OCI-LY3 (cell line): ENCODE results near the gene TPK1.
"Not testable (repeated sequence)": the region's sequence is repeated elsewhere in the genome, so short reads cannot be mapped to it uniquely, and the experiment has no call there.

ENCODE experiments used
- H2AFZ ChIP-seq: fragments of 200-600, 300-600 bp; shearing (Covaris generic); 2 replicates; pipeline ENCODE4 v1.6.0; 2014; ENCODE audit warnings: antibody characterized with exemption, low read depth, low read length
- H3K27ac ChIP-seq: fragments of 200-600, 300-600 bp; sonication (generic); 2 replicates; pipeline ENCODE4 v1.5.1; 2014; ENCODE audit warnings: mild to moderate bottlenecking, low read length, moderate library complexity, mixed read lengths
- H3K27me3 ChIP-seq: fragments of 200-600, 300-600 bp; sonication (generic); 2 replicates; pipeline ENCODE4 v1.6.1; 2014; ENCODE audit warnings: low read depth, low read length, mixed read lengths
- H3K36me3 ChIP-seq: fragments of 200-600, 300-600 bp; sonication (generic); replicated peaks from 2 replicates; pipeline ENCODE3; 2014; ENCODE audit warnings: low read depth, low read length, mixed read lengths
- H3K4me1 ChIP-seq: fragments of 300-600, 200-600 bp; sonication (generic); 2 replicates; pipeline ENCODE4 v1.6.1; 2014; ENCODE audit warnings: low read length, mixed read lengths
- H3K4me2 ChIP-seq: fragments of 200-600, 300-600 bp; sonication (generic); 2 replicates; pipeline ENCODE4 v1.6.1; 2014; ENCODE audit warnings: low read length, mixed read lengths
- H3K4me3 ChIP-seq: fragments of 300-600, 200-600 bp; sonication (generic); 2 replicates; pipeline ENCODE4 v1.5.1; 2014; ENCODE audit warnings: antibody characterized with exemption, mild to moderate bottlenecking, low read length, moderate library complexity
- H3K79me2 ChIP-seq: fragments of 300-600, 200-600 bp; shearing (Covaris generic); 2 replicates; pipeline ENCODE4 v1.6.1; 2014; ENCODE audit warnings: mild to moderate bottlenecking, low read length, mixed read lengths
- H3K9ac ChIP-seq: fragments of 300-600, 200-600 bp; shearing (Covaris generic); 2 replicates; pipeline ENCODE4 v1.6.0; 2014; ENCODE audit warnings: mild to moderate bottlenecking, low read length, moderate library complexity
- H3K9me3 ChIP-seq: fragments of 200-600, 300-600 bp; shearing (Covaris generic); 2 replicates; pipeline ENCODE4 v1.6.1; 2014; ENCODE audit warnings: low read length, mixed read lengths; ENCODE audit not compliant: insufficient read depth
- H4K20me1 ChIP-seq: fragments of 200-600, 300-600 bp; sonication (generic); 2 replicates; pipeline ENCODE4 v1.6.1; 2016; ENCODE audit warnings: low read length, mixed read lengths; ENCODE audit not compliant: insufficient read depth
- EZH2phosphoT487 ChIP-seq: fragments of 200-600 bp; shearing (Covaris generic); IDR thresholded peaks from 2 replicates; pipeline ENCODE4 v1.6.1; 2018; ENCODE audit warnings: antibody characterized with exemption, mixed run types, low read depth
- TF ChIP-seq, protein P1 (sequence below): fragments of 200-600, 300-600 bp; sonication (generic); IDR thresholded peaks from 2 replicates; pipeline ENCODE4 v1.5.1; 2014; ENCODE audit warnings: antibody characterized with exemption, low read length, low read depth

Gene TPK1

GRCh38 chr7:144784441-144784840, 51.4 kb downstream of the TPK1 start:
- H3K4me2 ChIP-seq, result no peak overlapping the region
- no peak overlapping the region for H2AFZ ChIP-seq
- H4K20me1 ChIP-seq, result no peaks in the 10 kb centered on the region
- H3K9ac ChIP-seq, result no peak overlapping the region
- no peaks in the 10 kb centered on the region for H3K27me3 ChIP-seq
- H3K79me2 ChIP-seq, result no peaks in the 10 kb centered on the region
- H3K36me3 ChIP-seq, result no peaks in the 10 kb centered on the region
- no peaks in the 10 kb centered on the region for H3K9me3 ChIP-seq
- H3K4me3 ChIP-seq, result no peak overlapping the region
- H3K4me1 ChIP-seq, result no peaks in the 10 kb centered on the region
- no peak for TF ChIP-seq EZH2phosphoT487
- TF ChIP-seq, protein P1, sequence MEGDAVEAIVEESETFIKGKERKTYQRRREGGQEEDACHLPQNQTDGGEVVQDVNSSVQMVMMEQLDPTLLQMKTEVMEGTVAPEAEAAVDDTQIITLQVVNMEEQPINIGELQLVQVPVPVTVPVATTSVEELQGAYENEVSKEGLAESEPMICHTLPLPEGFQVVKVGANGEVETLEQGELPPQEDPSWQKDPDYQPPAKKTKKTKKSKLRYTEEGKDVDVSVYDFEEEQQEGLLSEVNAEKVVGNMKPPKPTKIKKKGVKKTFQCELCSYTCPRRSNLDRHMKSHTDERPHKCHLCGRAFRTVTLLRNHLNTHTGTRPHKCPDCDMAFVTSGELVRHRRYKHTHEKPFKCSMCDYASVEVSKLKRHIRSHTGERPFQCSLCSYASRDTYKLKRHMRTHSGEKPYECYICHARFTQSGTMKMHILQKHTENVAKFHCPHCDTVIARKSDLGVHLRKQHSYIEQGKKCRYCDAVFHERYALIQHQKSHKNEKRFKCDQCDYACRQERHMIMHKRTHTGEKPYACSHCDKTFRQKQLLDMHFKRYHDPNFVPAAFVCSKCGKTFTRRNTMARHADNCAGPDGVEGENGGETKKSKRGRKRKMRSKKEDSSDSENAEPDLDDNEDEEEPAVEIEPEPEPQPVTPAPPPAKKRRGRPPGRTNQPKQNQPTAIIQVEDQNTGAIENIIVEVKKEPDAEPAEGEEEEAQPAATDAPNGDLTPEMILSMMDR, result no peak
- no peak overlapping the region for H3K27ac ChIP-seq

DNA sequence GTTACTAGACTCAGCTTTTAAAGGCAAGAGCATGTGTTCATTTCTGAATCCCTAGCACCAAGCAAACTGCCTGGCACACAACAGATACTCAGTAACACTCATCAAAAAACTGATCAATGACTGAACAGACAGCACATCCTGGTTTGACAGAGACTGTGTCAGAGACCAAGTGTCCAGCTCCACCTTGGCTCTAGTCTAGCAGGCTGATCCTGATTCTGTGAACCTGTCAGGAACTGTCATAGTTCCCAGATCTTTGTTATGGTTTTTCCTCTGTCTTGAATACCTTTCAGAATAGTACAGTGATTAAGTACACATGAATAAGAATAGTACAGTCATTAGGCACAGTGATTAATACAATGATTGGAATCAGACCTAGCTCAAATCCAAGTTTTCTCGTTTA, 53.0 kb downstream of the TPK1 start:
- H3K27ac ChIP-seq, result no peak overlapping the region

DNA sequence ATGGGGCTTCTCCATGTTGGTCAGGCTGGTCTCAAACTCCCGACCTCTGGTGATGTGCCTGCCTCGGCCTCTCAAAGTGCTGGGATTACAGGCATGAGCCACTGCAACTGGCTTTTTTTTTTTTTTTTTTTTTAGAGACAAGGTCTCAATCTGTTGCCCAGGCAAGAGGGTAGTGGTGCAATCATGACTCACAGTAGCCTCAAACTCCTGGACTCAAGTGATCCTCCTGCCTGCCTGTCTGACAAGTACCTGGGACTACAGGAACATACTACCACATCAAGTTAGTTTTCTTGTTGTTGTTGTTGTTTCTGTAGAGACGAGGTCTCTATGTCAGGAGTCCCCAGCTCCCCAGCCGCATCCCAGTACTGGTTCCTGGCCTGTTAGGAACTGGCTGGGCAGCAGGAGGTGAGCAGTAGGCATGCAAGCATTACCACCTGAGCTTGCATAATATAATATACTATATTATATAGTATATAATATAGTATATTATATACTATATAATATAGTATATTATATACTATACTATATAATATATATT, 55.7 kb downstream of the TPK1 start:
- Histone ChIP-seq H3K27me3 (no peaks in the 10 kb centered on the region), H3K9ac (no peak overlapping the region), H3K27ac (no peak overlapping the region), H3K4me2 (no peak overlapping the region), H2AFZ (no peak overlapping the region), H3K36me3 (no peaks in the 10 kb centered on the region), H4K20me1 (no peaks in the 10 kb centered on the region), H3K4me1 (peaks cover 3% of the 10 kb centered on the region; the same call in 1 of the 2 replicates), H3K79me2 (no peaks in the 10 kb centered on the region), H3K4me3 (no peak overlapping the region), H3K9me3 (no peaks in the 10 kb centered on the region)
- TF ChIP-seq, protein P1, result no peak
- no peak for TF ChIP-seq EZH2phosphoT487

More for the DNA sequence above, 53.0 kb downstream of the TPK1 start:
- Histone ChIP-seq H3K9me3 (no peaks in the 10 kb centered on the region), H3K4me2 (no peak overlapping the region), H4K20me1 (no peaks in the 10 kb centered on the region), H3K4me3 (no peak overlapping the region), H3K9ac (no peak overlapping the region), H2AFZ (no peak overlapping the region), H3K4me1 (no peaks in the 10 kb centered on the region), H3K36me3 (no peaks in the 10 kb centered on the region), H3K27me3 (no peaks in the 10 kb centered on the region), H3K79me2 (no peaks in the 10 kb centered on the region)
- TF ChIP-seq, protein P1, result no peak
- no peak for TF ChIP-seq EZH2phosphoT487

DNA sequence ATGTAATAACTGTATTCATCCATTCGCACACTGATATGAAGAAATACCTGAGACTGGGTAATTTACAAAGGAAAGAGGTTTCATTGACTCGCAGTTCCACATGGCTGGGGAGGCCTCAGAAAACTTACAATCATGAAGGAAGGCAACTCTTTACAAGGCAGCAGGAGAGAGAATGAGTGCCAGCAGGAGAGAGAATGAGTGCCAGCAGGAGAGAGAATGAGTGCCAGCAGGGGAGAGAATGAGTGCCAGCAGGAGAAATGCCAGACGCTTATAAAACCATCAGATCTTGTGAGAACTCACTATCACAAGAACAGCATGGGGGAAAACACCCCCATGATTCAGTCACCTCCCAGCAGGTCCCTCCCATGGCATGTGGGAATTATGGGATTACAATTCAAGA, 58.0 kb downstream of the TPK1 start:
- H3K27me3 ChIP-seq, H3K79me2 ChIP-seq, H2AFZ ChIP-seq, H3K4me2 ChIP-seq, H3K36me3 ChIP-seq, H3K9me3 ChIP-seq, H3K27ac ChIP-seq, H3K4me3 ChIP-seq, H4K20me1 ChIP-seq, H3K4me1 ChIP-seq, H3K9ac ChIP-seq: not testable (repeated sequence)
